Mesothelial cell of epicardium (in vitro differentiated cells): ENCODE measurements around the gene CDC42BPA. TPM values are rescaled to one million over a fixed set of nuclear protein-coding genes. Genes with fewer than 3 reads are reported as not detected.

Source experiments
- DNase-seq, 2 experiments: peaks; one replicate each; pipeline ENCODE4 v3.0.0; 2021; ENCODE audit warnings: low spot score in 2 of 2; ENCODE audit not compliant: unreplicated experiment in 2 of 2
- H3K27ac Mint-ChIP-seq: 2 replicates; pipeline ENCODE4 v1.8.0; 2021; ENCODE audit warnings: mixed read lengths
- H3K27me3 Mint-ChIP-seq: 2 replicates; pipeline ENCODE4 v1.8.0; 2021; ENCODE audit warnings: low read depth, mixed read lengths
- H3K36me3 Mint-ChIP-seq: 2 replicates; pipeline ENCODE4 v1.8.0; 2021; ENCODE audit warnings: mixed read lengths
- H3K4me1 Mint-ChIP-seq: 2 replicates; pipeline ENCODE4 v1.8.0; 2021; ENCODE audit warnings: mixed read lengths
- H3K4me3 Mint-ChIP-seq: 2 replicates; pipeline ENCODE4 v1.8.0; 2021; ENCODE audit warnings: mild to moderate bottlenecking, moderate library complexity, mixed read lengths
- H3K9me3 Mint-ChIP-seq: 2 replicates; pipeline ENCODE4 v1.8.0; 2021; ENCODE audit warnings: mixed read lengths
- CTCF ChIP-seq: fragments of 200-600 bp; sonication (generic); IDR thresholded peaks from one replicate; pipeline ENCODE4 v1.5.0; 2021; ENCODE audit warnings: antibody characterized with exemption; ENCODE audit not compliant: unreplicated experiment
- total RNA-seq: library from RNA; stranded (reverse); gene quantifications from 3 replicates; pipeline ENCODE4 v1.2.1, GENCODE V29; 2021

Gene CDC42BPA
- total RNA-seq, 1 donor from 2014 or later: 44.4 TPM

GRCh38 chr1:226979115-226979516, 339.2 kb downstream of the CDC42BPA start:
- Mint-ChIP-seq H3K4me1 (peaks cover 6% of the 10 kb centered on the region), H3K27ac (no peak overlapping the region), H3K9me3 (no peaks in the 10 kb centered on the region), H3K36me3 (no peaks in the 10 kb centered on the region), H3K27me3 (no peaks in the 10 kb centered on the region), H3K4me3 (no peak overlapping the region)
- no peak for TF ChIP-seq CTCF
- no peak for DNase-seq

- no peak for TF ChIP-seq CTCF
- Mint-ChIP-seq H3K27me3 (no peaks in the 10 kb centered on the region), H3K36me3 (no peaks in the 10 kb centered on the region), H3K9me3 (no peaks in the 10 kb centered on the region), H3K4me1 (peaks cover 11% of the 10 kb centered on the region), H3K4me3 (no peak overlapping the region), H3K27ac (no peak overlapping the region)
- no peak for DNase-seq
These were observed 339.7 kb downstream of the CDC42BPA start for GRCh38 chr1:226978432-226979114.

- H3K27me3 Mint-ChIP-seq: no peaks in the 10 kb centered on the region
- no peak overlapping the region for H3K4me3 Mint-ChIP-seq
- no peaks in the 10 kb centered on the region for H3K36me3 Mint-ChIP-seq
- no peaks in the 10 kb centered on the region for H3K9me3 Mint-ChIP-seq
- H3K4me1 Mint-ChIP-seq: peaks cover 11% of the 10 kb centered on the region
- H3K27ac Mint-ChIP-seq: no peak overlapping the region
- no peak for DNase-seq
- TF ChIP-seq CTCF: no peak
These were observed 340.5 kb downstream of the CDC42BPA start for GRCh38 chr1:226977643-226978431.

GRCh38 chr1:226976978-226977642, 341.2 kb downstream of the CDC42BPA start:
- H3K36me3 Mint-ChIP-seq: peaks cover 2% of the 10 kb centered on the region
- TF ChIP-seq CTCF: no peak
- no peak overlapping the region for H3K4me3 Mint-ChIP-seq
- peaks cover 11% of the 10 kb centered on the region for H3K4me1 Mint-ChIP-seq
- peaks cover 1% of the 10 kb centered on the region for H3K9me3 Mint-ChIP-seq
- DNase-seq: no peak
- H3K27me3 Mint-ChIP-seq: no peaks in the 10 kb centered on the region
- H3K27ac Mint-ChIP-seq: no peak overlapping the region

- Mint-ChIP-seq H3K4me3 (no peak overlapping the region), H3K27me3 (no peaks in the 10 kb centered on the region)
- peak in 1 of 2 experiments; percentile 11 for DNase-seq
These were observed 341.9 kb downstream of the CDC42BPA start for GRCh38 chr1:226976276-226976977.

More at GRCh38 chr1:226976276-226976977, 341.9 kb downstream of the CDC42BPA start:
- Mint-ChIP-seq H3K4me1 (peaks cover 11% of the 10 kb centered on the region), H3K9me3 (peaks cover 8% of the 10 kb centered on the region), H3K27ac (no peak overlapping the region), H3K36me3 (peaks cover 9% of the 10 kb centered on the region)
- no peak for TF ChIP-seq CTCF
